Measurements from ENCODE around the gene NSD1. TPM values are rescaled to one million over a fixed set of nuclear protein-coding genes. Genes with fewer than 3 reads are reported as not detected.

NSD1 gene
- total and polyA plus RNA-seq, 9 of the 15 experiments (the other 6 are each of a cell fraction or from before 2014, with no cell fraction given): 3.8 to 51.0 (median 24.7) TPM

- TF ChIP-seq E2F1 (CRISPR knock-in tag; IDR thresholded peaks at IDR 0.05) (no peak), ZNF280B (CRISPR knock-in tag; IDR thresholded peaks at IDR 0.05) (no peak), ZNF707 (CRISPR knock-in tag; conservative IDR thresholded peaks at IDR 0.05) (no peak), CREB1 (IDR thresholded peaks at IDR 0.05) (no peak), CREB1 (CRISPR knock-in tag; IDR thresholded peaks at IDR 0.05) (no peak), SAP30 (IDR thresholded peaks at IDR 0.05; ENCODE audit: borderline replicate concordance, insufficient read depth, low read depth, low read length, poor library complexity, severe bottlenecking) (no peak), ZNF274 (IDR thresholded peaks at IDR 0.05; ENCODE audit: borderline replicate concordance, low read depth, low read length) (no peak), DIDO1 (tag; IDR thresholded peaks at IDR 0.05; ENCODE audit: low read depth) (no peak), POLR2H (tag; IDR thresholded peaks at IDR 0.05; ENCODE audit: low read depth) (no peak)
- TF ChIP-seq, protein P1, sequence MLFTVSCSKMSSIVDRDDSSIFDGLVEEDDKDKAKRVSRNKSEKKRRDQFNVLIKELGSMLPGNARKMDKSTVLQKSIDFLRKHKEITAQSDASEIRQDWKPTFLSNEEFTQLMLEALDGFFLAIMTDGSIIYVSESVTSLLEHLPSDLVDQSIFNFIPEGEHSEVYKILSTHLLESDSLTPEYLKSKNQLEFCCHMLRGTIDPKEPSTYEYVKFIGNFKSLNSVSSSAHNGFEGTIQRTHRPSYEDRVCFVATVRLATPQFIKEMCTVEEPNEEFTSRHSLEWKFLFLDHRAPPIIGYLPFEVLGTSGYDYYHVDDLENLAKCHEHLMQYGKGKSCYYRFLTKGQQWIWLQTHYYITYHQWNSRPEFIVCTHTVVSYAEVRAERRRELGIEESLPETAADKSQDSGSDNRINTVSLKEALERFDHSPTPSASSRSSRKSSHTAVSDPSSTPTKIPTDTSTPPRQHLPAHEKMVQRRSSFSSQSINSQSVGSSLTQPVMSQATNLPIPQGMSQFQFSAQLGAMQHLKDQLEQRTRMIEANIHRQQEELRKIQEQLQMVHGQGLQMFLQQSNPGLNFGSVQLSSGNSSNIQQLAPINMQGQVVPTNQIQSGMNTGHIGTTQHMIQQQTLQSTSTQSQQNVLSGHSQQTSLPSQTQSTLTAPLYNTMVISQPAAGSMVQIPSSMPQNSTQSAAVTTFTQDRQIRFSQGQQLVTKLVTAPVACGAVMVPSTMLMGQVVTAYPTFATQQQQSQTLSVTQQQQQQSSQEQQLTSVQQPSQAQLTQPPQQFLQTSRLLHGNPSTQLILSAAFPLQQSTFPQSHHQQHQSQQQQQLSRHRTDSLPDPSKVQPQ (CRISPR knock-in tag; IDR thresholded peaks at IDR 0.05; ENCODE audit: borderline replicate concordance): no peak
- TF ChIP-seq, protein P2, sequence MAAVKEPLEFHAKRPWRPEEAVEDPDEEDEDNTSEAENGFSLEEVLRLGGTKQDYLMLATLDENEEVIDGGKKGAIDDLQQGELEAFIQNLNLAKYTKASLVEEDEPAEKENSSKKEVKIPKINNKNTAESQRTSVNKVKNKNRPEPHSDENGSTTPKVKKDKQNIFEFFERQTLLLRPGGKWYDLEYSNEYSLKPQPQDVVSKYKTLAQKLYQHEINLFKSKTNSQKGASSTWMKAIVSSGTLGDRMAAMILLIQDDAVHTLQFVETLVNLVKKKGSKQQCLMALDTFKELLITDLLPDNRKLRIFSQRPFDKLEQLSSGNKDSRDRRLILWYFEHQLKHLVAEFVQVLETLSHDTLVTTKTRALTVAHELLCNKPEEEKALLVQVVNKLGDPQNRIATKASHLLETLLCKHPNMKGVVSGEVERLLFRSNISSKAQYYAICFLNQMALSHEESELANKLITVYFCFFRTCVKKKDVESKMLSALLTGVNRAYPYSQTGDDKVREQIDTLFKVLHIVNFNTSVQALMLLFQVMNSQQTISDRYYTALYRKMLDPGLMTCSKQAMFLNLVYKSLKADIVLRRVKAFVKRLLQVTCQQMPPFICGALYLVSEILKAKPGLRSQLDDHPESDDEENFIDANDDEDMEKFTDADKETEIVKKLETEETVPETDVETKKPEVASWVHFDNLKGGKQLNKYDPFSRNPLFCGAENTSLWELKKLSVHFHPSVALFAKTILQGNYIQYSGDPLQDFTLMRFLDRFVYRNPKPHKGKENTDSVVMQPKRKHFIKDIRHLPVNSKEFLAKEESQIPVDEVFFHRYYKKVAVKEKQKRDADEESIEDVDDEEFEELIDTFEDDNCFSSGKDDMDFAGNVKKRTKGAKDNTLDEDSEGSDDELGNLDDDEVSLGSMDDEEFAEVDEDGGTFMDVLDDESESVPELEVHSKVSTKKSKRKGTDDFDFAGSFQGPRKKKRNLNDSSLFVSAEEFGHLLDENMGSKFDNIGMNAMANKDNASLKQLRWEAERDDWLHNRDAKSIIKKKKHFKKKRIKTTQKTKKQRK (IDR thresholded peaks at IDR 0.05; ENCODE audit: borderline replicate concordance, low read depth, low read length): no peak
- TF ChIP-seq, protein P3, sequence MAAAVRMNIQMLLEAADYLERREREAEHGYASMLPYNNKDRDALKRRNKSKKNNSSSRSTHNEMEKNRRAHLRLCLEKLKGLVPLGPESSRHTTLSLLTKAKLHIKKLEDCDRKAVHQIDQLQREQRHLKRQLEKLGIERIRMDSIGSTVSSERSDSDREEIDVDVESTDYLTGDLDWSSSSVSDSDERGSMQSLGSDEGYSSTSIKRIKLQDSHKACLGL (CRISPR knock-in tag; IDR thresholded peaks at IDR 0.05; ENCODE audit: borderline replicate concordance, poor library complexity, severe bottlenecking): no peak
- TF ChIP-seq, protein P4, sequence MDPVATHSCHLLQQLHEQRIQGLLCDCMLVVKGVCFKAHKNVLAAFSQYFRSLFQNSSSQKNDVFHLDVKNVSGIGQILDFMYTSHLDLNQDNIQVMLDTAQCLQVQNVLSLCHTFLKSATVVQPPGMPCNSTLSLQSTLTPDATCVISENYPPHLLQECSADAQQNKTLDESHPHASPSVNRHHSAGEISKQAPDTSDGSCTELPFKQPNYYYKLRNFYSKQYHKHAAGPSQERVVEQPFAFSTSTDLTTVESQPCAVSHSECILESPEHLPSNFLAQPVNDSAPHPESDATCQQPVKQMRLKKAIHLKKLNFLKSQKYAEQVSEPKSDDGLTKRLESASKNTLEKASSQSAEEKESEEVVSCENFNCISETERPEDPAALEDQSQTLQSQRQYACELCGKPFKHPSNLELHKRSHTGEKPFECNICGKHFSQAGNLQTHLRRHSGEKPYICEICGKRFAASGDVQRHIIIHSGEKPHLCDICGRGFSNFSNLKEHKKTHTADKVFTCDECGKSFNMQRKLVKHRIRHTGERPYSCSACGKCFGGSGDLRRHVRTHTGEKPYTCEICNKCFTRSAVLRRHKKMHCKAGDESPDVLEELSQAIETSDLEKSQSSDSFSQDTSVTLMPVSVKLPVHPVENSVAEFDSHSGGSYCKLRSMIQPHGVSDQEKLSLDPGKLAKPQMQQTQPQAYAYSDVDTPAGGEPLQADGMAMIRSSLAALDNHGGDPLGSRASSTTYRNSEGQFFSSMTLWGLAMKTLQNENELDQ (CRISPR knock-in tag; IDR thresholded peaks at IDR 0.05; ENCODE audit: borderline replicate concordance): no peak
Measured at GRCh38 chr5:177306674-177307543, 173.3 kb downstream of the NSD1 start (continued).

Data from K562 (cell line).